22Rv1 (cell line): ENCODE data around the gene ITGA8.

ENCODE experiments used
- CTCF ChIP-seq: fragments of 450-650 bp; IDR thresholded peaks from 2 replicates; pipeline ENCODE4 v1.5.1; 2017; ENCODE audit warnings: mild to moderate bottlenecking
- ZFX ChIP-seq: fragments of 450-650 bp; IDR thresholded peaks from 2 replicates; pipeline ENCODE4 v1.6.1; 2017; ENCODE audit warnings: antibody characterized with exemption, borderline replicate concordance

GRCh38 chr10:15620836-15621515 is 98.7 kb downstream of the ITGA8 start:
- TF ChIP-seq CTCF (no peak), ZFX (no peak)
